ENCODE data around the gene SPEM3. TPM values are rescaled to one million over a fixed set of nuclear protein-coding genes. Genes with fewer than 3 reads are reported as not detected.

SPEM3 gene
- total RNA-seq, 1 donor from 2014 or later, result not detected

- TF ChIP-seq CTCF (IDR thresholded peaks at IDR 0.05), result peak; percentile 35
- no peaks in the 10 kb centered on the region for H3K27me3 Mint-ChIP-seq (ENCODE audit: low read depth)
- no peak for DNase-seq (ENCODE audit: low spot score)
Measured at GRCh38 chr17:7437369-7437863, 8.8 kb downstream of the SPEM3 start.

DNA sequence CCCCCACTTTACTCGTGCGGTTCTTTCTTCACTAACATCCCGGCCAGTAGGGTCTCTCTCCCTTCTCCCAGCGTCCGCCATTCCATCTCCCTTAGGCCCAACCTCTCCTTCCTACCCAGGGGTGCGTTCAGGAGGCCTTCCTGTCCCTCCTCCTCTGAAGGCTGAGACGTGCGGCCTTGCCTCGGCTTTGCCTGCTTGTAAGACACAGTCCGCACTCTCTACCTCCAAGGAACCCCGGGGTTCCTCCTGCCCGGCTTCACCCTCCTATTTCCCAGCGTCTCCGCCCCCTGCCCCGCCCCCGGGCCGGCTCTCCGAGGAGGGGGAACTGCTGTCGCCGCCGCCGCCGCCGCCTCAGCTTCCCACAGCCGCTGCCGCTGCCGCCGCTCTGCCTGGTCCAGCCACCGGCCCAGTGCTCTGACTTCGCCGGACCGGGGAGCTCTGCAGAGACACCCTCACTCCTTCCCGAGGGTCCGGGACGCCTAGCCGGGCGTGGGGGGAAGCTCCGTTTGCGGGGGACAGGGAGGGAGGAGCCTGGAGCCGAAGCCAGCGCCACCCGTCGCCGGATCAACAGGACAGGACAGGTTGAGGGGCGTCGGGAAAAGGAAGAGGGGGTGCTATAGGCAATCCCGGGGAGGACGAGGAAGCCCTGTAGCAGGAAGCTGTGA is 9.4 kb downstream of the SPEM3 start:
- H3K36me3 Mint-ChIP-seq (ENCODE audit: low read depth), result no peaks in the 10 kb centered on the region
- H3K4me3 Mint-ChIP-seq (ENCODE audit: unreplicated experiment), result peak overlapping the region; percentile 87
- H3K9me3 Mint-ChIP-seq (ENCODE audit: low read depth), result no peaks in the 10 kb centered on the region
- peak overlapping the region; percentile 54 for H3K27ac Mint-ChIP-seq (ENCODE audit: unreplicated experiment)
- H3K4me1 Mint-ChIP-seq (ENCODE audit: low read depth), result peaks cover 53% of the 10 kb centered on the region
- no peak for TF ChIP-seq CTCF (IDR thresholded peaks at IDR 0.05)
- H3K27me3 Mint-ChIP-seq (ENCODE audit: low read depth), result no peaks in the 10 kb centered on the region
- no peak for DNase-seq (ENCODE audit: low spot score)

More at GRCh38 chr17:7437369-7437863, 8.8 kb downstream of the SPEM3 start:
- Mint-ChIP-seq H3K4me1 (ENCODE audit: low read depth) (peaks cover 53% of the 10 kb centered on the region), H3K9me3 (ENCODE audit: low read depth) (no peaks in the 10 kb centered on the region), H3K36me3 (ENCODE audit: low read depth) (no peaks in the 10 kb centered on the region), H3K27ac (ENCODE audit: unreplicated experiment) (no peak overlapping the region), H3K4me3 (ENCODE audit: unreplicated experiment) (peak overlapping the region; percentile 87)

DNA sequence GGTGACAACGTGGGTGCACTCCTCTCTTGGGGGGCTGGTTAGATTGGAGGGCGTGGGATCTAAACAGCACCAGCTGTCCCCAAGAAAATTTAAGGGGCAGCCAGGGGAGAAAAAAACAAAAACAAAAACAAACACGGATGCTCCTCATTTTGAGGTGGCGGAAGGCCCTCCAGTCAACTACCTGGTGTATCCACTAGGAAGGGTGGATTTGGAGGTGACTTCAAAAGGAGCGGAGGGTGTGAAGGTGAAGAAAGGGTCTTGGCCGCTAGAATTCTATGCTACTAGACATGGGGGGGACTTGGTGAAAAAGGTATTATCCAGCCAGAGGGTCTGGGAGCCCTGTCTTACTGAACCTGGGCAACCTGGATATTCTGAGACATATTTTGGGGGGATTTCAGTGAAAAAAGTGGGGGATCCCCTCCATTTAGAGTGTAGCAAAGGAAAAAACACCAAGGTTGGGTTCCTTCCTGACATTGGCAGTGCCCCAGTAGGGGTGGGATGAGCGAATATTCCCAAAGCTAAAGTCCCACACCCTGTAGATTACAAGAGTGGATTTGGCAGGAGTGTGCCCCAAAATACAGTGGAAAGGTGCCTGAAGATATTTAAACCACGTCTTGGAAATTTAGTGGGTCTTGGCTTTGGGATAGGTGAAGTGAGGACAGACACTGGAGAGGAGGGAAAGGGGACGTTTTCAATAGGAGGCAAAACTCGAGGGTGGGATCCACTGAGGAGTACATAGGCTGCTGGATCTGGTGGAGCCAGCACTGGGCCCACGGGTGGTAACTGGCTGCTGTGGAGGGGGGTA is 10.2 kb downstream of the SPEM3 start:
- no peak for TF ChIP-seq CTCF (IDR thresholded peaks at IDR 0.05)
- Mint-ChIP-seq H3K9me3 (ENCODE audit: low read depth) (no peaks in the 10 kb centered on the region), H3K36me3 (ENCODE audit: low read depth) (no peaks in the 10 kb centered on the region), H3K4me3 (ENCODE audit: unreplicated experiment) (peak overlapping the region; percentile 87), H3K27ac (ENCODE audit: unreplicated experiment) (no peak overlapping the region), H3K27me3 (ENCODE audit: low read depth) (no peaks in the 10 kb centered on the region), H3K4me1 (ENCODE audit: low read depth) (peaks cover 58% of the 10 kb centered on the region)
- DNase-seq (ENCODE audit: low spot score), result no peak

DNA sequence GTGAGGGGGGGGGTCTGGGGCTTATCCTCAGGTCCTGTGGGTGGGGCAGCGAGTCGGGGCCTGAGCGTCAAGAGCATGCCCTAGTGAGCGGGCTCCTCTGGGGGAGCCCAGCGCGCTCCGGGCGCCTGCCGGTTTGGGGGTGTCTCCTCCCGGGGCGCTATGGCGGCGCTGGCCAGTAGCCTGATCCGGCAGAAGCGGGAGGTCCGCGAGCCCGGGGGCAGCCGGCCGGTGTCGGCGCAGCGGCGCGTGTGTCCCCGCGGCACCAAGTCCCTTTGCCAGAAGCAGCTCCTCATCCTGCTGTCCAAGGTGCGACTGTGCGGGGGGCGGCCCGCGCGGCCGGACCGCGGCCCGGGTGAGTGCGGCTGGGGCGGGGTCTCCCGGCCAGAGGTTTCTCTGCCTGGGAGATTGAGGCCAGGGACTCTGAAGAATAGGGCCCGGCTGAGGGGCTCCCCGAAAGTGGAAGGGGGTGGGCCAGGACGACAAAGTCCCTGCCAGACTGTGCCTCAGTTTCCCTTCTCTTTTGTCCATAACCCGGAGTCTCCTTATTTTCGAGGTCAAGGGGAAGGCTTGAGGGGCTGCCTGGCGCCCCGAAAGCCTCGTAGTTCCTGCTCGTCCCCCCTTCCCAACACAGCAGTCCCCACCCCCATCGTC is 10.9 kb downstream of the SPEM3 start, which contains the start of gene FGF11:
FGF11 (plus strand) TSS at position 51 of the 651 bp plus-strand sequence; CDS start at position 160, 109 bp downstream.
- DNase-seq (ENCODE audit: low spot score), result no peak
- H3K27me3 Mint-ChIP-seq (ENCODE audit: low read depth), result no peaks in the 10 kb centered on the region
- H3K9me3 Mint-ChIP-seq (ENCODE audit: low read depth), result no peaks in the 10 kb centered on the region
- peak within 1 kb of the TSS; percentile 87 for H3K4me3 Mint-ChIP-seq (ENCODE audit: unreplicated experiment)
- no peak for TF ChIP-seq CTCF (IDR thresholded peaks at IDR 0.05)
- H3K36me3 Mint-ChIP-seq (ENCODE audit: low read depth), result no peaks in the 10 kb centered on the region
- H3K4me1 Mint-ChIP-seq (ENCODE audit: low read depth), result peaks cover 65% of the 10 kb centered on the region
- H3K27ac Mint-ChIP-seq (ENCODE audit: unreplicated experiment), result peak within 1 kb of the TSS; percentile 59

Data from chondrocyte (in vitro differentiated cells).